HCT116 (cell line): ENCODE measurements around the gene YY1.

Experiments
- CTCF ChIP-seq, 3 experiments: fragments of 200-600 bp in 1 of 3; sonication (generic) in 1 of 3; IDR thresholded peaks in 2 of 3; conservative IDR thresholded peaks in 1 of 3; 2 replicates each; pipeline ENCODE4 v1.5.1; 2012 to 2017; ENCODE audit warnings: low read depth in 2 of 3, low read length in 2 of 3, antibody characterized with exemption in 1 of 3, borderline replicate concordance in 1 of 3, control low read depth in 1 of 3, mild to moderate bottlenecking in 1 of 3, mixed read lengths in 1 of 3, mixed run types in 1 of 3, moderate library complexity in 1 of 3; ENCODE audit not compliant: insufficient read depth in 1 of 3
- EZH2phosphoT487 ChIP-seq: fragments of 200-600 bp; IDR thresholded peaks from 2 replicates; pipeline ENCODE4 v1.6.1; 2018; ENCODE audit warnings: antibody characterized with exemption, borderline replicate concordance
- FOSL1 ChIP-seq: IDR thresholded peaks from 2 replicates; pipeline ENCODE4 v1.6.1; 2012; ENCODE audit warnings: low read depth
- MAX ChIP-seq: IDR thresholded peaks from 2 replicates; pipeline ENCODE4 v1.6.1; 2012
- POLR2A ChIP-seq: IDR thresholded peaks from 2 replicates; pipeline ENCODE4 v1.7.0; 2011; ENCODE audit warnings: borderline replicate concordance; ENCODE audit not compliant: insufficient read depth, insufficient read length; ENCODE audit errors: extremely low read depth
- POLR2AphosphoS5 ChIP-seq: IDR thresholded peaks from 2 replicates; pipeline ENCODE4 v1.6.1; 2011; ENCODE audit warnings: mild to moderate bottlenecking, low read depth, low read length, moderate library complexity
- RAD21 ChIP-seq: IDR thresholded peaks from 2 replicates; pipeline ENCODE4 v1.6.1; 2012; ENCODE audit warnings: low read depth, mild to moderate bottlenecking
- YY1 ChIP-seq: IDR thresholded peaks from 2 replicates; pipeline ENCODE4 v1.6.1; 2011; ENCODE audit warnings: low read length, low read depth, moderate library complexity, mild to moderate bottlenecking; ENCODE audit not compliant: insufficient replicate concordance; ENCODE audit errors: extremely low read depth

GRCh38 chr14:100295376-100296105, 56.6 kb downstream of the YY1 start:
- TF ChIP-seq RAD21 = no peak
- no peak for TF ChIP-seq FOSL1
- no peak for TF ChIP-seq YY1
- TF ChIP-seq MAX = no peak
- no peak for TF ChIP-seq POLR2A
- TF ChIP-seq CTCF (IDR thresholded peaks at IDR 0.05 in 2 of 3, conservative IDR thresholded peaks at IDR 0.05 in 1 of 3; ENCODE audit: borderline replicate concordance in 1 of 3, insufficient read depth in 1 of 3, low read depth in 2 of 3, low read length in 2 of 3) = no peak
- no peak for TF ChIP-seq POLR2AphosphoS5
- TF ChIP-seq EZH2phosphoT487 = no peak
